HG03039 (cell line): ENCODE results near the gene WIZ.

Experiments used
- ATAC-seq: cut with Tn5 transposase; IDR thresholded peaks from one replicate; pipeline ENCODE4 v1.9.1; 2021; ENCODE audit warnings: mild to moderate bottlenecking, moderate library complexity; ENCODE audit not compliant: unreplicated experiment

The WIZ gene

DNA sequence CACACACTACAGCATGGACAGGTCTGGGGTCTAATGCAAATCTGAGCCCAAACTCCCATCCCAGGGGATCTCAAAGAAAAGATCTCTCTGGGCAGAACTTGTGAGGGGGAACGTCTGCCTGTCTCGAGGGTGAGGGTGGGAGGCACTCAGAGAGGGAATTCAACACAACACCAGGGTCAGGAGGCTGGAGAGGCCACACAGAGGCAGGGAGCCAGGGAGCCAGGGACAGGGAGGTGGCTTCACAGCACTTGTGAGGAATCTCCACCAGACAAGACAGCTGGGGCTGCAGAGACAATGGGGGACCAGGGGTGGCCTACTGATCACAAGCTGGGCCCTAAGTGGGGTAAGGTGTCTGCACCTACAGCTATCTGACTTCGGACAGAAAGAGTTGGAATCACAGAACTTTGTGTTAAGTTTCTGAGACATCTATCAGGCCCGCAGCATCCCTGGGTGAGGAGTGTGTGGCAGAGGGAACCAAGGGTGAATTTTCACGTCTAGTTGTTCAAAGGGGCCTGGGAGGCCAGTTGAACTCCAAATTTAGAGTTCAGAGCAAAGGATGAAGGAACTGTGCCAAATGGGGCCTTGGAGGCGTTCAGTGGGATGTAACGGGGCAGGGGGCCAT is 18.2 kb downstream of the WIZ start:
- ATAC-seq = no peak

DNA sequence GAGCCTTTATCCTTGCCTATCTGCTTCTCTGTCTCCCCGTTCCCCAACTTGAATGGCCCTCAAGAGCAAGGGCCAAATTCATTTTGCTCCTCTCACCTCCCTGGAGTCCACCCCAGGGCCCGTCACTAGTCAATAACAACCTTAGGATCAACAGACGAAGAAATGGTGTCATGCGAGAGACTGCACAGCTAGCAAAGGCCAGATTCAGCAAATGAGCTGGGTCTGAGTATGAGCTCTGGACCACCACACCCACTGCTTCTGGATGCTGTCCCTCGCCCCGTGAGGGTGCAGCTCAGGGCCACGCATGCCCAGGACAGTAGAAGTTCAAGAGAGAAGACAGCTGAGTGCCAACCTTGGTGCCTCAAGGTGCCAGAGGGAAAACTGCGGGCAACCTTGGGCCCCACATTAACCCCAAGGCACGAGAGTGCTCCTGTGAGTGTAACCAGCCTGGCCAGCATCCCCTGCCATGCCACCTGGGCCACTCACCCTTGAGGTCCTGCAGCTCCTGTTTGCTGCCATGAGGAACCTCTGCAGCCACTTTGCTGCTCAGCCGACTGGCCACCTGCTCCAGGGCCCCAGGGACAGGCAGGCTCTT is 19.1 kb downstream of the WIZ start:
- ATAC-seq = no peak

DNA sequence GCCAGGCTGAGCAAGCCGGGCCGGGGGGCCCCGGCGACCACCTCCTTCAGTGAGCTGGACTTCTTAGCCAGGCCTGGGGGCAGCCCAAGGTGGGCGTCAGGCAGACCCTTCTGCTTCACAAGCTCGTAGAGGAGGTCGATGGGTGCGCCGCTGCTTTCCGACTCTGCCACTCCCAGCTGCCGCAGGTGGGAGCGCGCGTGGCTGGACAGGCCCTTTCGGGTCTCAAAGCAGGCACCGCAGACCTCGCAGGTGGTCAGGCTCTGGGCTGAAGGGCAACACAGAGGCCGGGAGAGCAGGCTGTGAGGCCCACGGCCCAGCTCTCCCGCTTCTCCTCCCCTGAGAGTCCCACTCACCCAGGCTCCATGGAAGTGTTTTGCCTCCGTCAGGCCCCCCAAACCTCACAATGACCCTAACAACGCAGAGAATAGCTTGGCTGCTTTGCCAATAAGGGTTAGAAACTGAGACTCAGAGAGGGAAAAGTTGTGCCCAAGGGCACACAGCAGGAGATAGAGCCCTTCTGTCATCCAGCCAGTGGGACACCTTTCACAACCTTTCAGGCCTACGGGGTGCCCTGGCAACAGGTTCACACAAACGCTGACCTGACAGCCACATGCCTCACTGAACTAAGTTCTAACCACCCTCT is 19.8 kb downstream of the WIZ start:
- ATAC-seq = no peak

DNA sequence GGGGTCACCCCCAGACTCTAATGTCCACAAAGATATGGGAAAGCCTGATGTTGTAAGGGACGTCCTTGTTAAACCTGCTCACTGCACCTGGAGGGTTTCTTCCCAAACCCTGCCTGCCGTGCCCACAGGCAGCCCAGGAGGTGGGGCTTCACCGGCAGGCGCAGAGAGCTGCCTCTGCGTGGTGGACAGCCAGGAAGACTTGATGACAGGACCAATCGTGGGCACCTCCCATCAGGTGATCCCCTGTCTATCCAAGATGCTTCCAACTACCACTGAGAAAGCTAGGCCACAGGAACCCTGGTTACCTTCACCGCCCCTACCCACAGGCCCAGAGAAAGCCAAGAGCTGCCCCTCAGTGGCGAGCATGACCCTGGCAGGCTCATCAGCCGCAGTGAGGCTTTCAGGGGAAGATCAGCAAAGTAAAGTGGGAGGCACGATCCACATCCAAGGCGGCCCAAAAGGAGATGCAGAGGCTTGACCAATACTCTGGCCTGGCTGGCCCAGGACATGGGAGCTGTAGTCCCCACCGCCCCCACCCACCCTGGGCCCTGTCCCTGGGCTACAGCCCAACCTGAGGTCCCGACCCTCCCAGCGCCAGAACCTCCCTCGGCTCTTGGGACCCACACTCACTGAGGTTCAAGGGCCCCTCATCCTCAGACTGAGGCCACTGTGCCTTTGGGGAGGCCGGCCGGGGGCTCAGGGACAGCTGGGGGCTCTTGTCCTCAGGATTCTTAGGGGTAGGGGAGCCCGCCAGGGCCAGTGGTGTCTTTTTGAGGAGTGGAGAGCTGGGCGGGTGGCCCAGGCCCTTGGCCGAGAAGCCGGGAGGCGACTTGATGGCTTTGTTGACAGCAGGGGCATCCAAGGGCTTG is 20.6 kb downstream of the WIZ start:
- ATAC-seq = no peak

DNA sequence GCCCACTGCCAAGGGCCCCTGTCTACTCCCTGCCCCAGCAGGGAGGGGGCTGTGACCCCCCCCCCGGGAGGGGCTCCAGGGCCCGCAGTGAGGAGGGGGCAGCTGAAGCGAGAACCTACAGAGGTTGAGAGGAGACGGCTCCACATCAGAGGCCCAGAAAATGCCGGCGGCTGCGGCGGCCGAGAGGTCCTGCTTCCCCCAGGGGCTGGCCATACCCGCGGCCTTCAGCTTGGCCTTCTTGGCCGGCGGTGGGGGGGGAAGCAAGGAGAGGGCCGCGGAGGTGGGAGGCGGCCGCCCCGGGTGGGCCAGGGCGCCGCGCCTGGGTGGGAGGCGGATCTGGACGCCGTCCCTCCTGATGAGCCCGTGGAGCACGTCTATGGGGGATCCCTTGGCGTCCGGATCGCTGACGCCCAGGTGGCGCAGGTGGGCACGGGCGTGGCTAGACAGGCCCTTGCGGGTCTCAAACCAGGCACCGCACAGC is 21.7 kb downstream of the WIZ start:
- no peak for ATAC-seq

DNA sequence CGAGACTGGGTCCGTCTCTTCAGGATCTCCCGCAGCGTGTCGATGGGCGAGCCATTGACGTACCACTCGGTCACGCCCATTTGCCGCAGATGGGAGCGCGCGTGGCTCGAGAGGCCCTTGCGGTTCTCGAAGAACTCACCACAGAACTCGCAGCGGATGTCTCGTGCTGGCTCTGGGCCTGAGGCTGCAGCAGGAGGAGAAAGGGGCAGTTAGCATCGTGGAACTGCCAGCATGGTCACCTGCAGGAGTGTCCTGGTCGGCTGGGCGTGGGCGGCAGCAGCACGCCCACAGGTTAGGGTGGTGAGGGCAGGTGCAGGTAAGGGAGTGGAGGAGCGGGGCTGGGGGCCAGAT is 22.4 kb downstream of the WIZ start:
- no peak for ATAC-seq

DNA sequence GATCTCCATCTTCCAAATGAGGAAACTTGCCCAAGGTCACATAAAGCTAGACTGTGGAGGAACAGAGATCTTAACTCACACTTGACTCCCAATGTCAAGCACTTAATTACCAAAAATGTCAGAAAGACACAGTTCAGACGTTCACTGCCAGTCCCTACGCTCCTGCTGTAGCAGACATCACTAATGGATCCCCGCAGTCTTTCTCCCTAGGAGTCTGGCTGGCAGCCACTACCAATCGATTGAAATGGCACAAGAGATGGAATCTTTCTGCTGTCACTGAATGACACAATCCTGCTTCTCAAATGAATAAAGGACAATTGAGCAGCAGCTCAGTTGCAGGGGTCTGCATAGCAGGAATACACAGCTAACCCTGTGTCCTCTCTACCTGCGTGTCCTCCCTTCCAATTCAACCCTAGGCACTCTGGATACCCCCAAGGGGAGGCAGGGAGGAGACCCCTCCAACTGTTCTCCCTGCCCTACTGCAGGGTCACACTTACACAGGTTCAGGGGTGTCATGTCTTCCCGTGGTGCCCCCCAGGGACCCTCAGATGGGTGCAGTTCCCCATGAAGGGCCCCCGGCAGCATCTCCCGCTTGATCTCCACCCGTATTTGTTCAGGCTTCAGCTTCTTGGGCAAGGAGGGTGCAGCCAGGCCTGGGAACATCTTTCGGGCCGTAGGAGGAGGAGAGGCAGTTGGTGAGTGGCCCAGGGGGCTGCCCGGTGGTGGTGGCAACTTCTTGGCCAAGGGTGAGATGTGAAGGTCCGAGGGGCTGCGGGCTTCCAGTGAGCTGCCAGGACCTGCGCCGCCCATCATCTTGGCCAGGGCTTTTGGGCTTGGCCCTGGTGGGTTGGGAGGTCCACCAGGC is 23.0 kb downstream of the WIZ start:
- ATAC-seq = no peak

DNA sequence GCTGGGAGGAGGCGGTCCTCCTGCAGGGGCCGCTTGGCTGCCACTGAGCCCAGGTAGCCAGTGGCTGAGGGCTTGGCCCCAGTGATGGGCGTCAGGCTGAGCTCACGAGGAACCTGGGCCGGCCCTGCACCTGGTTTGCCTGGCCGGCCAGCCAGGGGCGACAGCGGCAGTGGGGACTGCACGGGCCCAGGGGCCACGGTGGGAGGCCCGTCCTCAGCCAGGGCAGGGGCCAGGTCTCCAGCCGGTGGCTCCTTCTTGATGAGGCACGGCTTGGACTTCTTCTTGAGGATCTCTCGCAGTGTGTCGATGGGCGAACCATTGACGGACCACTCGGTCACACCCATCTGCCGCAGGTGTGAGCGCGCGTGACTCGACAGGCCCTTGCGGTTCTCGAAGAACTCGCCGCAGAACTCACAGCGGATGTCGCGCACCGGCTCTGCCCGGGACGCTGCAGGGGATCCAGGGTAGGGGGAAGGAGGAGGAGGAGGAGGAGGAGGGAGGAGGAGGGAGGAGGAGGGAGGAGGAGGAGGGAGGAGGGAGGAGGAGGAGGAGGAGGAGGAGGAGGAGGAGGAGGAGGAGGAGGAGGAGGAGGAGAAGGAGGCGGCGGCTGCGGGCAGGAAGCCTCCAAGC is 24.3 kb downstream of the WIZ start:
- no peak for ATAC-seq

DNA sequence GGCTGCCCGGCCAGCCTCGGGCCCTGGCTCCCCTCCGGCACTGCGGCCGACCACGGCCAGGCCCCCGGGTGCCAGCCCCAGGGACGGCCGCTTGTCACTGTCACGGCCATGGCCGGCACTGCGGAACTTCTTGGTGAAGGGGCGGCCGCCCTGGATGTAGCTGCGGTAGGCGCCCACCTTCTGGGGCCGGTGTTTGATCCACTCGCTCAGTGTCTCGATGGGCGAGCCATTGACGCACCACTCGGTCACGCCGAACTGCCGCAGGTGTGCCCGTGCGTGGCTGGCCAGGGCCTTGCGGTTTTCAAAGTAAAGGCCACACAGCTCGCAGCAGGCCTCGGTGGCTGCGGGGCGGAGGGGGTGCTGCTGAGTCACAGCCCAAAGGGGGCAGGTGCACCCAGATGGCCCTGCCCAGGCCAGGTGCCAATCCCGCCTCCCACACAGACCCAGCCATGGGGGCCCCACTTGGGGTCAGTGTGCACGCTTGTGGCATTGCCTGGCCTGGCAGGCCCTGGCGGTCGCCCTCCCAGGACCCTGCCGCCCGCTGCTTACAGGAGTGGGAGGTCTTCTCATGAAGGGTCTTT is 25.0 kb downstream of the WIZ start:
- ATAC-seq = no peak

DNA sequence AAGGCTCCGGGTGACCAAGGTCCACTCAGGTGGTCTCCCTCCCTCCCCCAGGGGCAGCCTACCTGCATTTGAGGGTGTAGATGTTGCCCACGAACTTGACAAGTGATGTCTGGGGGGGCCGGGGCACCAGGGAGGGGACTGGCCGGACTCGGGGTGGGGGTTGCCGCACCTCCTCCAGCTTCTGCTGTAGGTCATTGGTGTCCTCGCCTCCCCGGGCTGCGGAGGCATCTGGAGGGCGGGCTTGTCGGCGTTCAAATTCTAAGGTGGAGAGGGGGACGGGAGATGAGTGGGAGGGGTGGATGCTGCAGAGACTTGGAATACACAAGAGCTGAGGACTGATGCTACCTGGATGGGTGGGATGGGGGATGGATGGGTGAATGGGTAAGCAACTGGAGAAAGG is 25.6 kb downstream of the WIZ start:
- ATAC-seq = no peak

DNA sequence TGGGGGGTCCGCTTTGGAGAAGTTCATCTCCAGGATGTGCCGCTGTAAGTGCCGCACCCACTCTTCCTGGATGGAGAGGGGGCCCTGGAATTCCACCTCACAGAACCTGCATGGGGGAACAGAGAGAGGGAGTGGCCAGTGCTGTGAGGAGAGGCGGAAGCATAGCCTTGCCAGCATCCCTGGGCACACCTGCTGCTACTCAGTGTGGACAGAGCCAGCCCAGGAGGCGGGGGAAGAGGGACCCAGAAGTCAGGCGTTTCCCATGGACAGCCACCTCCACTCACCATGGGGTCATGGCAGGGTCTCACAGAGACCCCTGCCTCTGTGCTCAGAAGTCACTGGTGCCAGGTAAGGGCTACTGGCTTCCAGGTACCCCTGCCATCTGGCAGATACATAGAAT is 26.6 kb downstream of the WIZ start:
- ATAC-seq = no peak

DNA sequence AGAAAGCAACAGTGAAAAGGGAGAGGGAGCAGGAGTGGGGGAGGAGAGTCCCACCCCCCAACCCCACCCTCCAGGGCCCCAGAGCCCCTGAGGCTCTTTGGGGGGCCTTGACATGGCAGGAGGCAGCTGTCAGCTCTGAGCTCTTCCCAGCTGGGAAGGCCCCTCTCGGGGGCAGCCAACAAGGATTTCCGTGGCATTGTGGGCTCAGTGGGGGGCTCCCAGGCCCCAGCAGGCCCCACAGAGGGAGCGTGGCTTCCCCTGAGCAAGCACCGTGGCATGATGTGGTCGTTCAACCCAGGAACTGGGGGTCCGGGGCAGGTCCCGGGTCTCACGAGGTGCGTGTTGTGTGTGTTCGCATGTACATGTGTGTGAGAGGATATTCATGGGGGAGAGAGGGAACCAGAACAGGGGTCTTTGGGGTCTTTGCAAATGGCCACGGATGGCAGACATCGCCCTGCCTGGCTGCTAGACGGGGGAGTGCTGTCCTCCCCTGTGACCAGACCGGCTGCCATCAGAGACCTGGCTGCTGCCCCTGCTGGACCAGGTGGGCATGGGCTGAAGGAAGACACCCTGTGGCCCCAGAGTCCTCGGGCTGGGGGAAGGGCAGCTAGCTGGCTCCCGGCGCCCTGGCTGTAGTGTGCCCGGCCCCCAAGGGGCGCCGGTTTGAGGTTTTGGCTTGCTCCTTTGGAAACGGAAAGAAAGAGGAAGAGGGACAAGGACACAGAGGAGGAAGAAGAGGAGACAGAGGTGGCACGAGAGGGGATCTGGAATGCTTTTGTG is 27.3 kb downstream of the WIZ start:
- ATAC-seq = no peak

DNA sequence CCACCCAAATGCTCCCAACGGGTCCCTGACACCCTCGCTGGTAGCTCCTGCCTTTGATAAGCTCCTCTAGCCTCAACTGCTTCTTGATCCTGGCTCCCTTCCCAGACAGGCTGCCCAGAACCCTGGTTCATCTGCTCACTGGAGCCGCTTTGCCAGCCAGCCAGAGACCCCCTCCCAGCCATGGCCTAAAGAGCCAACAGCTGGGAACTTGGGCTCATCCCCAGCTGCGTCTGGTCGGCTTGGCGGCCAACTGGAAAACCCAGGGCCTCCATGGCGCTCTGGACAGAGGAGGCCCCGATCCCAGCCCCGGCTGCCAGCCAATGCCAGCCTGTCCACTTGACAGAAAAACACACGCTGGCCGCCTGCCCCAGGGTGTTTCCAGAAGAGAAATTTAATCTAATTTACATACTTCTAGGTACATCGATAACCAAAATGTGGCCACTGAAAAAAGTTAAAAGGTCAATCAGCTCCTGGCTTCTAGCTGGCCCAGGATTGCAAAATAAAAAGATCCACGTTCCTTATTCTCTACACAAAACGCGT is 28.0 kb downstream of the WIZ start:
- ATAC-seq = no peak

DNA sequence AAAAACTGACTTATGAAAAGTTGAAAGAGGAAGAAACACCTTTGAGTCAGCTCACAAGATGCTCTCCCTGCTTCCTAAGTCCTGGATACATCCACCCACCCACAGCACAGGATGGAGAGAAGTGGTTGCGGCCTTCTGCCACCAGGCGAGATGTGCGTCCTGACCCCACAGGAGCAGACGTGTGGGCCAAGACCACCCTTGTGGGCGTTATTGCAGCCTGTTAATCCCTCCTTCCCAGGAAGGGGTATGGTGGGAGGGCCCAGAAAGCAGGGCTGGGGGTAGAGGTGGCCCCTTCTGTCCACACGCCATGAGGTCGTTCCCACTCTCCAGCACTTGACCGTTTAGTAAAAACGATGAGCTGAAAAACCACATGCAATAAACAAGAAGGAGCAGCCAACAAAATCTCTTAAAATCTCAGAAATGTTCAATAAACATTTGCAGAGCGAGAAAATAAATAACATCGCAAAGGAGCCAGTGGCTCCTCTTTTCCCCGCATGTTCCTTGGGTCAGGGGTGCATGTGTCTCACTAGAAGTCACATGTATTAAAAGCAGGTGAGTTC is 28.5 kb downstream of the WIZ start:
- ATAC-seq = no peak

DNA sequence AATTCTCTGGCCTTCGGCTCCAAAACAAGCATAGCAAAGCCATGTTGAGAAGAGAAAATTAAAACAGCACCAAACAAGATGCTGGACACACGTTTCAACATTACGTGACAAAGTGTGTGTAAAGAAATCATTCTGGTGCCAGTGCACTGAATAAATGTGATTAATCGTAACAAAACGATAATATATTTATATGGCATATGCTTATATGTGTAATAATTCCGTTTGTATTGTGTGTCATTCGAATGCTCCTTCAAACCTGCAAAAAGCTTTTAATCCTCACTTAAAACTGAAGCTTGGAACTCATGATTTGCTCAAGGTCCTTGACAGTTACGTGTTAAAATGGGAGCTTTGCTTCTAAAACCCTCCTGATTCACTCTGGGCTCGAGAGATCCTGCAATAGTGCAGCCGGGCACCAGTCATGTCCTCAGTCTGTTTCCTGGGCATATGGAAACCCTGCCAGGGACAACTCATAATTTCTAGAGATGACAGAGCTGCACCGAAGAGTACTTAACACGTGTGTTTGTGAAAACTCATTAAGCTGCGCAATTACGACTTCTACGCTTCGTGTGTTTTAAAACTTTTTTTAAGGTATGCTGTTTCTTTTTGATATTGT is 30.2 kb downstream of the WIZ start:
- no peak for ATAC-seq

DNA sequence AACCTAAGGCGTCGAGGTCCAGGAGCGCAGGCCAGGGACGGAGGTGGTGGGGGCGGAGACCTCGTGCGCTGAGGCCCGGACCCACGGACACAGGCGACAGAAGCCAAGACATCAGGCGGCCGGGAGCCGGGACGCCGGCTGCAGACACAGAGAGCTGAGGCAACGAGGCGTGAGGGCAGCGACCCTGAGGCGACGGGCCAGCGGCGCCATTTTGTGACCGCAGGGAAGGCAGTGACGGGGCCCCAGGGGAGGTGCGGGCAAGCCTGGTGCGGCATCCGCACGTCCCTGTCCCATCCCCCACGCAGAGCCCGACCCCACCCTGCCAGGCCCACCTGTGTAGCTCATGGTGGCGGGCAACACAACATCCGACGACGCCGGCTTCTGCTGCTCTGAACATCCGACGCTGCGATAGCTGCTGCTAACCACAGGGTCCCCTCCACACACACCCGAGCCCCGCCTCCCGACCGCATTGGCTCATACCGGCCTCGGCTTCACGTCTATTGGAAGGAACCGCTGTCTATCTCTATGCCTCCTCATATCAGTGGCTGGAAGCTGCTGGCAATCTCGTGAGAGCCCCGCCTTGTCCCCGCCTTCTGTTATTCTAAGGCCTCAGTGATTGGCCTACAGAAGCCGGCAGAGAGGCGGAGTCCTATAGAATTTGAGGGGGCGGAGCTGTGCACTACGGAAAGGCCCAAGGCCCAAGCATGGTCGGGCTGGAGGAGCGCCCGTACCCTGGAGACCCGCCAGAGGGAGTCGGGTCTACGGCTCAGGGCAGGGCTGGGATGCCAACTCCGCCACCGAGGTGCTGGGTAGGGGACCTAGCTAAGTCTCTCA is 31.0 kb downstream of the WIZ start, which contains the start of gene AKAP8L:
AKAP8L (minus strand) TSS at position 410 of the 834 bp plus-strand sequence; CDS start at position 345, 65 bp downstream.
- ATAC-seq = peak; percentile 91

DNA sequence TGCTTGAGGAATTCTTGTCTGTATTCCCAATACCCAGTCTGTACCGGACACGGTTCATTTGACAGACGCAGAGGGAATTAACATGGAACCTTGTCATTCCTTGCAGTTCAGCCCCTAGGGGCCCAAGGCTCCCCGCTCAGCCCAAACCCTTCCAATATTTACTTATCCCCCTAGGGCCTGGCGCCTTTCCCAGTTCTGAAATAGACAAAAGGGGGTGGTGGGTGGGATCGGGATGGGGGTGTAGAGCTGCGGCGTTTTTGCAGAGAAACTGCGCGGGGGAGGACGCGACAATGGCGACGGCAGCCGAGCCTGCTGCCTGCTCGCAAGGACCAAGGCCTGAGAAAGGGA is 31.6 kb downstream of the WIZ start:
- no peak for ATAC-seq
